Calu3 (cell line): Measurements from ENCODE around the gene PCAT7. TPM values are rescaled to one million over a fixed set of nuclear protein-coding genes. Genes with fewer than 3 reads are reported as not detected.

Source experiments
- BruUV-seq: library from RNA; stranded (reverse); fragments of 400-500 nt; replicated peaks from 2 replicates; lab custom pipeline; 2021; lab: Mats Ljungman, UMichigan
- CTCF ChIA-PET: fragments of 300-600 bp; sonication (Branson Sonifier 250); formaldehyde crosslinking; loops from one replicate; lab custom pipeline; 2022; ENCODE audit warnings: antibody characterized with exemption; lab: Charles Lee
- DNase-seq: peaks from one replicate; pipeline ENCODE4 v3.0.0; 2022
- H3K27ac Mint-ChIP-seq: one replicate; pipeline ENCODE4 v1.8.0; 2022; ENCODE audit warnings: mixed read lengths; ENCODE audit not compliant: unreplicated experiment
- H3K27me3 Mint-ChIP-seq: one replicate; pipeline ENCODE4 v1.8.0; 2022; ENCODE audit warnings: mixed read lengths; ENCODE audit not compliant: unreplicated experiment
- H3K36me3 Mint-ChIP-seq: one replicate; pipeline ENCODE4 v1.8.0; 2022; ENCODE audit warnings: mild to moderate bottlenecking, moderate library complexity, mixed read lengths; ENCODE audit not compliant: insufficient read depth, unreplicated experiment
- H3K4me1 Mint-ChIP-seq: one replicate; pipeline ENCODE4 v1.8.0; 2022; ENCODE audit warnings: mild to moderate bottlenecking, low read depth, mixed read lengths; ENCODE audit not compliant: unreplicated experiment
- H3K4me3 Mint-ChIP-seq: one replicate; pipeline ENCODE4 v1.8.0; 2022; ENCODE audit warnings: mild to moderate bottlenecking, low read depth, moderate library complexity, mixed read lengths; ENCODE audit not compliant: unreplicated experiment
- H3K9me3 Mint-ChIP-seq: one replicate; pipeline ENCODE4 v1.8.0; 2022; ENCODE audit warnings: low read depth, mixed read lengths; ENCODE audit not compliant: unreplicated experiment
- CTCF ChIP-seq: fragments of 200-600 bp; IDR thresholded peaks from one replicate; pipeline ENCODE4 v1.8.0; 2022; ENCODE audit warnings: antibody characterized with exemption; ENCODE audit not compliant: unreplicated experiment
- intact Hi-C: fragments of 100-400 bp; cut with micrococcal nuclease; formaldehyde crosslinking; loops from one replicate; pipeline ENCODE4 v1.10.0; 2022; ENCODE audit not compliant: unreplicated experiment
- total RNA-seq: library from RNA; stranded (reverse); gene quantifications from 2 replicates; pipeline ENCODE4 v1.2.3, GENCODE V29; 2022

Gene PCAT7
- total RNA-seq, 1 experiment from 2014 or later, result 2.0 TPM

GRCh38 chr9:94568972-94569712, 14.3 kb downstream of the PCAT7 start:
- CTCF ChIA-PET, result interaction anchor here (0.5 kb wide), 1 partner anchor 1474 kb away, joined by 3 read pairs; no protein-coding TSS in a partner anchor
- no peaks in the 10 kb centered on the region for H3K4me1 Mint-ChIP-seq
- H3K27me3 Mint-ChIP-seq, result peaks cover 26% of the 10 kb centered on the region
- H3K4me3 Mint-ChIP-seq, result no peak overlapping the region
- BruUV-seq, result no TSS peak
- no peak overlapping the region for H3K27ac Mint-ChIP-seq
- TF ChIP-seq CTCF, result no peak
- H3K9me3 Mint-ChIP-seq, result no peaks in the 10 kb centered on the region
- intact Hi-C loops, result no loop called here
- no peaks in the 10 kb centered on the region for H3K36me3 Mint-ChIP-seq
- DNase-seq, result no peak

- DNase-seq, result no peak
- BruUV-seq, result no TSS peak
- H3K27ac Mint-ChIP-seq, result no peak overlapping the region
- TF ChIP-seq CTCF, result no peak
- peaks cover 8% of the 10 kb centered on the region for H3K4me1 Mint-ChIP-seq
- intact Hi-C loops, result no loop called here
- H3K9me3 Mint-ChIP-seq, result no peaks in the 10 kb centered on the region
- no peaks in the 10 kb centered on the region for H3K36me3 Mint-ChIP-seq
- H3K4me3 Mint-ChIP-seq, result no peak overlapping the region
- H3K27me3 Mint-ChIP-seq, result peaks cover 26% of the 10 kb centered on the region
- CTCF ChIA-PET, result no interaction called here
Observed at GRCh38 chr9:94576131-94576530, 21.2 kb downstream of the PCAT7 start.

- TF ChIP-seq CTCF, result no peak
- Mint-ChIP-seq H3K4me1 (peaks cover 8% of the 10 kb centered on the region), H3K27me3 (peaks cover 19% of the 10 kb centered on the region), H3K9me3 (no peaks in the 10 kb centered on the region), H3K4me3 (no peak overlapping the region), H3K27ac (no peak overlapping the region), H3K36me3 (no peaks in the 10 kb centered on the region)
- intact Hi-C loops, result no loop called here
- no peak for DNase-seq
- CTCF ChIA-PET, result no interaction called here
- no TSS peak for BruUV-seq
Observed at GRCh38 chr9:94577036-94577435, 22.2 kb downstream of the PCAT7 start.

- no TSS peak for BruUV-seq
- Mint-ChIP-seq H3K27ac (no peak overlapping the region), H3K9me3 (no peaks in the 10 kb centered on the region), H3K36me3 (no peaks in the 10 kb centered on the region), H3K4me1 (peaks cover 8% of the 10 kb centered on the region), H3K4me3 (no peak overlapping the region), H3K27me3 (peaks cover 13% of the 10 kb centered on the region)
- CTCF ChIA-PET, result no interaction called here
- no peak for TF ChIP-seq CTCF
- DNase-seq, result no peak
- intact Hi-C loops, result no loop called here
Observed at GRCh38 chr9:94577571-94577970, 22.7 kb downstream of the PCAT7 start.
